RWPE1 (cell line): ENCODE data around the gene DNAH1.

Experiments
- CTCF ChIA-PET: fragments of 350-600 bp; sonication (Branson Sonifier 250); formaldehyde crosslinking; extraction: SDS; loops from one replicate; lab custom pipeline; 2021; lab: Yijun Ruan, JAX
- POLR2A ChIA-PET: fragments of 400-600 bp; formaldehyde crosslinking; extraction: SDS; loops from one replicate; lab custom pipeline; 2020; ENCODE audit warnings: antibody characterized with exemption; ENCODE audit not compliant: low non-redundant PET; lab: Yijun Ruan, JAX
- DNase-seq: peaks from one replicate; pipeline ENCODE4 v3.0.0; 2012; ENCODE audit warnings: low spot score
- H3K27ac ChIP-seq: fragments of 450-650 bp; 2 replicates; pipeline ENCODE4 v1.5.1; 2017
- TF ChIP-seq, protein P1 (sequence below): fragments of 450-650 bp; conservative IDR thresholded peaks from 2 replicates; pipeline ENCODE4 v1.5.1; 2017; ENCODE audit warnings: low read depth, mild to moderate bottlenecking

The DNAH1 gene

DNA sequence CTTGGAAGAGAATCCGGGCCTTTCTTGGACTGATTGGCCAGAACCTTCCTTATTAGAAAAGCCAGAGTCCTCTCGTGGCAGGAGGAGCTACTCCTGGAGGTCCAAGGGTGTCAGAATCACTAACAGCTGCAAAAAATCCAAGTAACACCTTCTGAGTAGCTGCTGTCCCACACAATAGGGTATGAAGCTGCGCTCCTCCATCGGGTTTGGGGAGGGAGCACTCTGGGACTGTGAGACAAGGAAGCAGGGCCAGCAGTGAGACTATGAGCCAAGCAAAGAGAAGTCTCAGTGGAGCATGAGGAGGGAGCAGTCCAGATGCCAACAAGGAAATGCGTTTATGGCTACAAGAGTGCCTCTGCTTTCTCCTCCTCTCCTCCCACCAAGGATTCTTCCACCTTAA is 107.1 kb downstream of the DNAH1 start:
- TF ChIP-seq, protein P1, sequence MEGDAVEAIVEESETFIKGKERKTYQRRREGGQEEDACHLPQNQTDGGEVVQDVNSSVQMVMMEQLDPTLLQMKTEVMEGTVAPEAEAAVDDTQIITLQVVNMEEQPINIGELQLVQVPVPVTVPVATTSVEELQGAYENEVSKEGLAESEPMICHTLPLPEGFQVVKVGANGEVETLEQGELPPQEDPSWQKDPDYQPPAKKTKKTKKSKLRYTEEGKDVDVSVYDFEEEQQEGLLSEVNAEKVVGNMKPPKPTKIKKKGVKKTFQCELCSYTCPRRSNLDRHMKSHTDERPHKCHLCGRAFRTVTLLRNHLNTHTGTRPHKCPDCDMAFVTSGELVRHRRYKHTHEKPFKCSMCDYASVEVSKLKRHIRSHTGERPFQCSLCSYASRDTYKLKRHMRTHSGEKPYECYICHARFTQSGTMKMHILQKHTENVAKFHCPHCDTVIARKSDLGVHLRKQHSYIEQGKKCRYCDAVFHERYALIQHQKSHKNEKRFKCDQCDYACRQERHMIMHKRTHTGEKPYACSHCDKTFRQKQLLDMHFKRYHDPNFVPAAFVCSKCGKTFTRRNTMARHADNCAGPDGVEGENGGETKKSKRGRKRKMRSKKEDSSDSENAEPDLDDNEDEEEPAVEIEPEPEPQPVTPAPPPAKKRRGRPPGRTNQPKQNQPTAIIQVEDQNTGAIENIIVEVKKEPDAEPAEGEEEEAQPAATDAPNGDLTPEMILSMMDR: no peak
- no peak overlapping the region for H3K27ac ChIP-seq
- no peak for DNase-seq
- CTCF ChIA-PET: no interaction called here
- POLR2A ChIA-PET: no interaction called here

DNA sequence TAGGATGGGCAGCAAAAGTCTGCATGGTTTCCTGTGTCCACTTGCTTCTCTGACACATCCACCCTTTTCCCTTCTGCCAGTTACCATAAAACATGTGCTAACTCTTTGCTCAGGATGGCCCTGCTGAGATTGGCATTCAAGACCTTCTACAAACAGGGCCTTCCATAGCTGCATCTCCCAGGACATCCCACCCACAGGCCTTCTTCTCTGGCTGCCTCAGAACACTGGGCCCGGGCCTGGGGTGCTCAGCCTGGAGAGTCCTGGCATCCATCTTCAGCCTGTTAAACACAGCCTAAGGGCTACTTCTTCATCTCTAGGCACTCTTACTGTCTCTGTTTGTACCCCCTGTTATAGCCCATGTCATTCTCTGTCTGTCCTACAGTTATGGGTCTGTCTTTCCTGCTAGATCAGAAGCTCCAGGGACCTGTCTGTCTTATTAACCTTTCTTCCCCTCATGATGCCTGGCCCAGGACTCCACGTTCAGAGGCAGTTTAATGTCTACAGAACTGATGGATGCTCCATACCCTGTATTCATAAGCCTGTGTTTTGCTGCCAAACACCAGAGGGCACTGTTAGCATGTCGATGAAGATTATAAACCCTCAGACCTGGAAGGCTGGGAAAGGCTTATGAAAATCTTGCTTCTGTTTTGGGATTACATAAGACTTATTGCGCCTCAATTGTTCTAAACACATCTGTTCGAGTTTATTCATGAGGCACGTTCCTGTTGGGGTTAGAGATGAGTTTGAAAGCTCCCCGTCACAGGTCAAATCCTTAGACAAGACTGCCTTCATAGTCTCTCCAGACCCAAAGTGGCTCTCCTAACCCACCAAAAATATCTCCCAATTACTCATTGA is 112.3 kb downstream of the DNAH1 start:
- POLR2A ChIA-PET: no interaction called here

DNA sequence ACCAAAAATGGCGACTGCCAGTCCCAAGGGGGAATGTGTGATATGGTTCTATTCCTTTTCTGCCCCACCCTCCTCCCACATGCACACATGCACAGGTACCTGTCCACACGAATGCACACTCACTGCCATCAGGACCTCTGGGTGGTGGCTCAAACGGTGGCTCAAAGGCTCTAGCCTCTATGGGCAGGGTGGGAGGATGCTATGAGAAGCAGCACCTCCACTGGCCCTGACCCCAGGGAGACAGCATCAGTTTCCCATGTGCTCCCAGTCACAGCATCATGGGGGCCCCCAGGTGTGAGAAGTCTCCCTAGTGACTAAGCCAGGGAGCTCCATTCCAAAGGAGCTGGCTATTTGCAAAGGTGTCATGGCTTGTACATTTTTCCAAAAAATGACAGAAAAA is 112.9 kb downstream of the DNAH1 start:
- DNase-seq: no peak
- ChIA-PET POLR2A (no interaction called here), CTCF (interaction anchor here (0.6 to 2.2 kb wide), 3 partner anchors 17 to 293 kb away, joined by 3 to 8 read pairs (median 5); no protein-coding TSS in a partner anchor)
- TF ChIP-seq, protein P1: no peak
- H3K27ac ChIP-seq: no peak overlapping the region

More for the DNA sequence above, 112.3 kb downstream of the DNAH1 start:
- no peak overlapping the region for H3K27ac ChIP-seq
- DNase-seq: peak; percentile 38
- TF ChIP-seq, protein P1: peak; percentile 79
- CTCF ChIA-PET: interaction anchor here (0.6 to 2.2 kb wide), 6 partner anchors 16 to 1338 kb away, joined by 3 to 8 read pairs (median 3); no protein-coding TSS in a partner anchor

DNA sequence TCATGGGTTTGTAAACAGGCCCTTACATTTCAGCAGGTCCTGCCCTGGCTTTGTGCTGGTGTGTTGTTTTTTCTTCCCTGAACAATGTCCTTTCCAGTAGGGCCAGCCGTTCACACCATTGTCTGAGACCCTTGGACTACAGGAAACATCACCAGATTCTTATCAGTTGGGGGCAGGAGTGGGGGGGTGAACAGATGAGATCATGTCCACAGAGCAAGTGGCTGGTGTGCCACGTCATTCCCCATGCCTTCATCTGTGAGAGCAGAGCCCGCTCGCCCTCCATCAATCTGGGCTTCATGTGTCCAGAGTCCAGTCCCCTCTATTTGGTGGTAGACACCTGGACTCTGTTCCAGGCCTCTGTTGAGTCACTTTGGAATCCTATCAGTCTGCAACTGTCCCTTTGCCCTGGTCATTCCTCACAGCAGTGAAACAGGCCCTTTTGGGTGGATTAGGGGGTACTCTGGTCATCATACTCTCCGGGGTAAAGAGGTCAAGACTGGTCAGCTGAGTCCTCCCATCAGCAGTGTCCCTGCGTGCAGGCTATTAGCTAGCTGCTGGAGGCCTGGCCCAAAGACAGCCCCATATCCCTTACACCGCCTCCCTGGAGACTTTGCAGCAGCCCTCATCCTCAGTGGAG is 113.8 kb downstream of the DNAH1 start:
- no peak overlapping the region for H3K27ac ChIP-seq
- TF ChIP-seq, protein P1: no peak
- POLR2A ChIA-PET: no interaction called here
- DNase-seq: no peak
- CTCF ChIA-PET: interaction anchor here (0.6 to 2.2 kb wide), 2 partner anchors 16 to 294 kb away, joined by 5 to 8 read pairs; no protein-coding TSS in a partner anchor

DNA sequence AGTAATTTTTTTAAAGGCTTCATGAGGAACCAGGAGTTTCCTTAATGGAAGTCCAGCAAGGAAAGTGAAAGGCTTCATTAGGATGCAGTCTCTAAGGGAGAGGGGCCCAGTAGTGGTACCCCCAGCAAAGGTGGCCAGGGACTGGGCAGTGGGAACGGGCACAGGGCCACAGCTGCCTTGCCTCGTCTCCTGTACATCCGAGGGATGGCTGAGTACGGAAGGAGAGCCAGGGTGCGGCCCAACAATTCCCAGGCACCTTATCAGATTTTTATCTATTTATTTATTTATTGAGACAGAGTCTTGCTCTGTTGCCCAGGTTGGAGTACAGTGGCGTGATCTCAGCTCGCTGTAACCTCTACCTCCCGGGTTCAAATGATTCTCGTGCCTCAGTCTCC is 114.3 kb downstream of the DNAH1 start:
- H3K27ac ChIP-seq: no peak overlapping the region
- no peak for DNase-seq
- TF ChIP-seq, protein P1: no peak
- ChIA-PET POLR2A (no interaction called here), CTCF (interaction anchor here (0.7 kb wide), 1 partner anchor 18 kb away, joined by 3 read pairs; no protein-coding TSS in a partner anchor)

DNA sequence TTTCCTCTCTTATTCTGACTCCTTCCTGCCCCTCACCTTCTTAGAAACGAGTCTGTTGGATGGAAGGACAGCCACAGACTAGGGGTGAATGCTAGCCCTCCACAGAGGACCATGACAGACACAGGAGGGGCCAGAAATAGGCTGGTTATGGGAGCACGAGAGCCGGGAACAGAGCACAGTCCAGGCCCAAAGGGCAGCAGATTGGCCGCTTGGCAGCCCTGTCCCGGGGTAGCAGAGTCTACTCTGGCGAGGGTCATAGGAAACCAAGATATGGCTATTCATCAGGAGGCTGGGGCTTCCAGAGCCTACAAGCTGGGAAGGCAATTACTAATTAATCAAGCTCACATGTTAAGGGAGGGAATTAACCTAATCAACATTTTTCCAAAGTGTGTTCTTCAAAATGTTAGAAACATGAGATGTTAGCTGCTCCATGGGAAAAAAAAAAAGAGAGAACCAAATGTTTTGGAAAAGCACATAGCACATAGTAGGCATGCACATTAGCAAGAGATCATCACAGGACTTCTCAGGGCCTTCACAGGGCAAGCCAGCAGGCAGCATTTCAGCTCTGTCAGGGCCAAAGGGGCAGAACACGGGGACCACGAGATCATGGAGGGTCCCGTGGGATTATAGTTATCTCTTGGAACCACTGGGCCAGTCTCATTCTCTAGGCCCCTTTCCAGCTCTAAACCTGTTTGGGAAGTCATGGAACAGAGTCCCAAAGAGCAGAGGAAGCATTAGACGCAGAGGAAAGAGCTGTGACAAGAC is 115.5 kb downstream of the DNAH1 start:
- ChIA-PET POLR2A (no interaction called here), CTCF (interaction anchor here (0.7 kb wide), 1 partner anchor 15 kb away, joined by 3 read pairs; no protein-coding TSS in a partner anchor)
- TF ChIP-seq, protein P1: no peak
- no peak for DNase-seq
- H3K27ac ChIP-seq: no peak overlapping the region
